ENCODE measurements around the gene OPHN1.

DNA sequence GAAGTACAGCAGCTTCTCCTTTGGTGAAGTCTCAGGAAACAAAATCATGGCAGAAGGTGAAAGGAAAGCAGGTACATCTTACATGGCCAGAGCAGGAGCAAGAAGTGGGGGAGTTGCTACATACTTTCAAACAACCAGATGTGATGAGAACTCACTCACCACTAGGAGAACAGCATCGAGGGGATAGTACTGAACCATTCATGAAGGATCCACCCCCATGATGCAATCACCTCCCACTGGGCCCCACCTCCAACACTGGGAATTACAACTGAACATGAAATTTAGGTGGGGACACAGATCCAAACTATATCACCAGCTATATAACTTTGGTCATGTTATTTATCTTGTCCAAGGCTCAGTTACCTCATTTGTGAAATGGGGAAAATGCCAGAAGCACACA lies 159.4 kb downstream of the OPHN1 start:
- TF ChIP-seq, protein P1, sequence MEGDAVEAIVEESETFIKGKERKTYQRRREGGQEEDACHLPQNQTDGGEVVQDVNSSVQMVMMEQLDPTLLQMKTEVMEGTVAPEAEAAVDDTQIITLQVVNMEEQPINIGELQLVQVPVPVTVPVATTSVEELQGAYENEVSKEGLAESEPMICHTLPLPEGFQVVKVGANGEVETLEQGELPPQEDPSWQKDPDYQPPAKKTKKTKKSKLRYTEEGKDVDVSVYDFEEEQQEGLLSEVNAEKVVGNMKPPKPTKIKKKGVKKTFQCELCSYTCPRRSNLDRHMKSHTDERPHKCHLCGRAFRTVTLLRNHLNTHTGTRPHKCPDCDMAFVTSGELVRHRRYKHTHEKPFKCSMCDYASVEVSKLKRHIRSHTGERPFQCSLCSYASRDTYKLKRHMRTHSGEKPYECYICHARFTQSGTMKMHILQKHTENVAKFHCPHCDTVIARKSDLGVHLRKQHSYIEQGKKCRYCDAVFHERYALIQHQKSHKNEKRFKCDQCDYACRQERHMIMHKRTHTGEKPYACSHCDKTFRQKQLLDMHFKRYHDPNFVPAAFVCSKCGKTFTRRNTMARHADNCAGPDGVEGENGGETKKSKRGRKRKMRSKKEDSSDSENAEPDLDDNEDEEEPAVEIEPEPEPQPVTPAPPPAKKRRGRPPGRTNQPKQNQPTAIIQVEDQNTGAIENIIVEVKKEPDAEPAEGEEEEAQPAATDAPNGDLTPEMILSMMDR (IDR thresholded peaks at IDR 0.05; ENCODE audit: poor library complexity, severe bottlenecking), result no peak
- TF ChIP-seq TAF1 (IDR thresholded peaks at IDR 0.05; ENCODE audit: low read depth), result no peak
- no peak for TF ChIP-seq EZH2 (IDR thresholded peaks at IDR 0.05; ENCODE audit: borderline replicate concordance, insufficient read depth, low read length, poor library complexity, severe bottlenecking)
- TF ChIP-seq, protein P2, sequence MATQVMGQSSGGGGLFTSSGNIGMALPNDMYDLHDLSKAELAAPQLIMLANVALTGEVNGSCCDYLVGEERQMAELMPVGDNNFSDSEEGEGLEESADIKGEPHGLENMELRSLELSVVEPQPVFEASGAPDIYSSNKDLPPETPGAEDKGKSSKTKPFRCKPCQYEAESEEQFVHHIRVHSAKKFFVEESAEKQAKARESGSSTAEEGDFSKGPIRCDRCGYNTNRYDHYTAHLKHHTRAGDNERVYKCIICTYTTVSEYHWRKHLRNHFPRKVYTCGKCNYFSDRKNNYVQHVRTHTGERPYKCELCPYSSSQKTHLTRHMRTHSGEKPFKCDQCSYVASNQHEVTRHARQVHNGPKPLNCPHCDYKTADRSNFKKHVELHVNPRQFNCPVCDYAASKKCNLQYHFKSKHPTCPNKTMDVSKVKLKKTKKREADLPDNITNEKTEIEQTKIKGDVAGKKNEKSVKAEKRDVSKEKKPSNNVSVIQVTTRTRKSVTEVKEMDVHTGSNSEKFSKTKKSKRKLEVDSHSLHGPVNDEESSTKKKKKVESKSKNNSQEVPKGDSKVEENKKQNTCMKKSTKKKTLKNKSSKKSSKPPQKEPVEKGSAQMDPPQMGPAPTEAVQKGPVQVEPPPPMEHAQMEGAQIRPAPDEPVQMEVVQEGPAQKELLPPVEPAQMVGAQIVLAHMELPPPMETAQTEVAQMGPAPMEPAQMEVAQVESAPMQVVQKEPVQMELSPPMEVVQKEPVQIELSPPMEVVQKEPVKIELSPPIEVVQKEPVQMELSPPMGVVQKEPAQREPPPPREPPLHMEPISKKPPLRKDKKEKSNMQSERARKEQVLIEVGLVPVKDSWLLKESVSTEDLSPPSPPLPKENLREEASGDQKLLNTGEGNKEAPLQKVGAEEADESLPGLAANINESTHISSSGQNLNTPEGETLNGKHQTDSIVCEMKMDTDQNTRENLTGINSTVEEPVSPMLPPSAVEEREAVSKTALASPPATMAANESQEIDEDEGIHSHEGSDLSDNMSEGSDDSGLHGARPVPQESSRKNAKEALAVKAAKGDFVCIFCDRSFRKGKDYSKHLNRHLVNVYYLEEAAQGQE (IDR thresholded peaks at IDR 0.05; ENCODE audit: borderline replicate concordance), result no peak
- TF ChIP-seq POLR2AphosphoS5 (IDR thresholded peaks at IDR 0.05), result no peak
- TF ChIP-seq RAD21 (conservative IDR thresholded peaks at IDR 0.05), result no peak
- no peak for TF ChIP-seq EP300 (conservative IDR thresholded peaks at IDR 0.05; ENCODE audit: poor library complexity, severe bottlenecking)
- no peak for TF ChIP-seq SMC3 (conservative IDR thresholded peaks at IDR 0.05; ENCODE audit: poor library complexity)
